Measurements from ENCODE around the gene RBPJL. TPM values are rescaled to one million over a fixed set of nuclear protein-coding genes. Genes with fewer than 3 reads are reported as not detected.

The RBPJL gene
- total and polyA plus RNA-seq, 2 of the 8 experiments (the other 6 are each of a cell fraction or from before 2014, with no cell fraction given) = 0.67 to 1.3 TPM

DNA sequence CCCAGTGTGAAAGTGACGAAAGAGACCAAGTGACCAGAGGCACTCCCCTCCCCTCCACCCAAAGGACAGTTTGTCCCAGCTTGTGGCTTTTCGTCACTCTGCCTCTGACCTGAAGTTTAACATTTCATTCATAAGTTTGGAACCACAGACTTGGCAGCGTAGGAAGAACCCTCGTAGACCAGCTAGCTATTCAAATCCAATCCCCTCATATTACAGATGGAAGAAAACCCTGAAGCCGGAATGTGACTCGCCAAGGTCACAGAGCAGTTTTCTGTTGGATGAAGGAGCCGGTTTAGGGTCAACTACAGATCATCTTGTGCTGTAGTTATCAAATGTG is 52.4 kb downstream of the RBPJL start:
- Histone ChIP-seq H3K27ac (ENCODE audit: low read depth, low read length) (no peak overlapping the region), H2AK5ac (ENCODE audit: low read depth, low read length) (no peak overlapping the region), H2BK5ac (ENCODE audit: low read depth, low read length) (no peak overlapping the region; the same call in 1 of the 2 replicates), H3K14ac (ENCODE audit: insufficient read length) (no peak overlapping the region), H3K27me3 (replicated peaks in 1 of 4; ENCODE audit: control insufficient read depth in 3 of 4, extremely low read depth in 1 of 4, insufficient read depth in 3 of 4, low read length in 3 of 4) (no peaks in the 10 kb centered on the region), H2BK15ac (ENCODE audit: low read length) (no peak overlapping the region), H3K56ac (replicated peaks; ENCODE audit: insufficient read length, low read depth, low read length) (no peak overlapping the region), H3K4me1 (replicated peaks in 1 of 4; ENCODE audit: control insufficient read depth in 3 of 4, insufficient read depth in 4 of 4, low read length in 3 of 4) (peaks cover 3 to 11% (median 7%) of the 10 kb centered on the region in 4 experiments; a peak in 6 of 7 replicates), H4K5ac (ENCODE audit: insufficient read length, low read depth, low read length) (no peak overlapping the region), H3K4me3 (ENCODE audit: extremely low read depth in 1 of 4, insufficient read depth in 2 of 4, low read depth in 3 of 4, low read length in 4 of 4) (no peak overlapping the region), H3K79me2 (ENCODE audit: control insufficient read depth in 1 of 2, insufficient read depth in 2 of 2, low read length in 2 of 2) (peaks cover 0 to 4% of the 10 kb centered on the region in 2 experiments; a peak in 1 of 4 replicates), H4K91ac (replicated peaks; ENCODE audit: insufficient read length, low read length) (no peak overlapping the region), H2BK12ac (ENCODE audit: low read depth, low read length) (no peak overlapping the region), H4K20me1 (replicated peaks in 1 of 2; ENCODE audit: control insufficient read depth in 1 of 2, insufficient read depth in 2 of 2, low read length in 2 of 2) (peaks cover 0 to 2% of the 10 kb centered on the region in 2 experiments), H3K9ac (replicated peaks in 1 of 4; ENCODE audit: extremely low read depth in 1 of 4, low read depth in 3 of 4, low read length in 3 of 4) (no peak overlapping the region), H3K23ac (ENCODE audit: insufficient read length) (no peak overlapping the region), H3K36me3 (ENCODE audit: control insufficient read depth in 2 of 4, insufficient read depth in 4 of 4, low read length in 3 of 4) (no peaks in the 10 kb centered on the region), H2AFZ (ENCODE audit: low read length) (no peak overlapping the region), H3K9me3 (ENCODE audit: insufficient read depth in 2 of 2, low read depth in 1 of 2, low read length in 1 of 2) (no peaks in the 10 kb centered on the region), H3K18ac (ENCODE audit: extremely low read depth, low read length) (no peak overlapping the region), H3K4me2 (ENCODE audit: insufficient read depth in 1 of 2, low read depth in 2 of 2, low read length in 2 of 2) (no peak overlapping the region), H4K8ac (ENCODE audit: extremely low read depth, insufficient read depth, low read length) (no peak overlapping the region), H3K4ac (replicated peaks; ENCODE audit: insufficient read length, low read depth, low read length) (no peak overlapping the region), H2BK120ac (replicated peaks; ENCODE audit: low read depth, low read length) (no peak overlapping the region), H3K23me2 (ENCODE audit: low read depth, low read length) (peaks cover 7% of the 10 kb centered on the region), H3K79me1 (ENCODE audit: low read depth, low read length) (peaks cover 3% of the 10 kb centered on the region; the same call in 1 of the 2 replicates), H2BK20ac (ENCODE audit: low read length) (no peak overlapping the region)
- WGBS, 2 experiments (ENCODE audit: extremely low coverage in 1 of 2, insufficient coverage in 1 of 2, insufficient read length in 1 of 2, insufficient replicate concordance in 2 of 2, low coverage in 1 of 2, low lambda C conversion rate in 2 of 2, missing lambda C conversion rate in 1 of 2) = 90% methylated on average over 7 of the region's 7 CpGs; no CpG with 5 or more reads in 1 of the 2 experiments
- FAIRE-seq = no peak
- CTCF ChIA-PET (ENCODE audit: partially characterized antibody) = interaction anchor here (0.6 to 6.8 kb wide), 13 partner anchors 11 to 426 kb away, joined by 3 to 85 read pairs (median 5); partner anchors contain the start of genes MATN4, SDC4 and TP53TG5
- POLR2A ChIA-PET (ENCODE audit: partially characterized antibody) = interaction anchor here (1.3 to 13.2 kb wide), 6 partner anchors 12 to 48 kb away, joined by 3 to 113 read pairs (median 5); partner anchors contain the start of gene SDC4
- no peak for DNase-seq (ENCODE audit: low read depth in 1 of 2, low spot score in 2 of 2)
- TF ChIP-seq SUZ12 (IDR thresholded peaks at IDR 0.05; ENCODE audit: low read length) = no peak
- no peak for TF ChIP-seq JUN (IDR thresholded peaks at IDR 0.05; ENCODE audit: low read depth, low read length)
- no peak for TF ChIP-seq SIX5 (IDR thresholded peaks at IDR 0.05; ENCODE audit: low read depth, low read length)
- TF ChIP-seq TEAD4 (IDR thresholded peaks at IDR 0.05; ENCODE audit: low read depth, low read length) = no peak
- TF ChIP-seq, protein P1, sequence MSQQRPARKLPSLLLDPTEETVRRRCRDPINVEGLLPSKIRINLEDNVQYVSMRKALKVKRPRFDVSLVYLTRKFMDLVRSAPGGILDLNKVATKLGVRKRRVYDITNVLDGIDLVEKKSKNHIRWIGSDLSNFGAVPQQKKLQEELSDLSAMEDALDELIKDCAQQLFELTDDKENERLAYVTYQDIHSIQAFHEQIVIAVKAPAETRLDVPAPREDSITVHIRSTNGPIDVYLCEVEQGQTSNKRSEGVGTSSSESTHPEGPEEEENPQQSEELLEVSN (IDR thresholded peaks at IDR 0.05) = no peak
